GM18505 (cell line): Measurements from ENCODE around the gene PNP.

Source experiments
- ATAC-seq: cut with Tn5 transposase; IDR thresholded peaks from one replicate; pipeline ENCODE4 v1.9.1; 2021; ENCODE audit not compliant: unreplicated experiment
- POLR2A ChIP-seq: IDR thresholded peaks from 4 replicates; pipeline ENCODE4 v1.6.1; 2011; ENCODE audit warnings: borderline replicate concordance; ENCODE audit not compliant: insufficient read depth, insufficient read length; ENCODE audit errors: extremely low read depth

PNP gene

GRCh38 chr14:20468764-20469241 is 403 bp upstream of the PNP start:
- ATAC-seq: peak; percentile 6
- TF ChIP-seq POLR2A: no peak

GRCh38 chr14:20469890-20470602 is 840 bp downstream of the PNP start:
- ATAC-seq: peak; percentile 39
- no peak for TF ChIP-seq POLR2A

- no peak for ATAC-seq
- TF ChIP-seq POLR2A: no peak
Measured at GRCh38 chr14:20470603-20470901, 1.3 kb downstream of the PNP start.

- TF ChIP-seq POLR2A: no peak
- ATAC-seq: no peak
Measured at GRCh38 chr14:20472536-20473169, 3.4 kb downstream of the PNP start.

GRCh38 chr14:20476776-20477175 is 7.6 kb downstream of the PNP start:
- no peak for TF ChIP-seq POLR2A
- ATAC-seq: no peak

- ATAC-seq: no peak
- TF ChIP-seq POLR2A: no peak
Measured at GRCh38 chr14:20477211-20477876, 8.1 kb downstream of the PNP start.

GRCh38 chr14:20478894-20479293 is 9.7 kb downstream of the PNP start:
- no peak for TF ChIP-seq POLR2A
- ATAC-seq: no peak

- TF ChIP-seq POLR2A: no peak
- no peak for ATAC-seq
Measured at GRCh38 chr14:20482382-20482781, 13.2 kb downstream of the PNP start.

GRCh38 chr14:20485900-20486299 is 16.7 kb downstream of the PNP start:
- no peak for TF ChIP-seq POLR2A
- no peak for ATAC-seq

- no peak for ATAC-seq
- TF ChIP-seq POLR2A: no peak
Measured at GRCh38 chr14:20486684-20487395, 17.6 kb downstream of the PNP start.

- ATAC-seq: no peak
Measured at GRCh38 chr14:20487396-20487725, 18.2 kb downstream of the PNP start.

GRCh38 chr14:20489093-20489994 is 20.1 kb downstream of the PNP start:
- no peak for TF ChIP-seq POLR2A
- peak; percentile 59 for ATAC-seq

More at GRCh38 chr14:20487396-20487725, 18.2 kb downstream of the PNP start:
- no peak for TF ChIP-seq POLR2A
